NCI-H146 treated with DMSO at 0.1 percent for 48 hours (cell line): ENCODE measurements around the gene CAPN1.
"Not testable (repeated sequence)": the region's sequence is repeated elsewhere in the genome, so short reads cannot be mapped to it uniquely, and the experiment has no call there.

Experiments used
- DNase-seq: peaks from one replicate; lab custom pipeline; 2025; ENCODE audit not compliant: unreplicated experiment; lab: John Stamatoyannopoulos, UW

CAPN1 gene

GRCh38 chr11:65159012-65159411 is 22.7 kb upstream of the CAPN1 start:
- no peak for DNase-seq

DNA sequence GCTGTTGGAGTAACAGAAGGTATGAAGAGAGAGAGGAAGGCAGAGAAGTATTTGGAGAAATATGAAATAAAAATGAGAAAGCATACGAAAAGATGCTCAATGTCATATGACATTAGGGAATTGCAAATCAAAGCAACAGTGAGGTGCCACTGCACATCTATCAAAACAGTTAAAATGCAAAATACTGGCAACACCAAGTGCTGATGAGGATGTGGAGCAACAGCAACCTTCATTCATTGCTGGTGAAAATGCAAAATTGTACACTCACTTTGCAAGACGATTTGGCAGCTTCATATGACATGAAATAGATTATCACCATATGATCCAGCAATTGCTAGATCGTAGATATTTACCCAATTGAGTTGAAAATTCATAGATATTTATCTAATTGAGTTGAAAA is 21.1 kb upstream of the CAPN1 start:
- DNase-seq, result no peak

- no peak for DNase-seq
Observed at GRCh38 chr11:65163684-65164083, 18.0 kb upstream of the CAPN1 start.

DNA sequence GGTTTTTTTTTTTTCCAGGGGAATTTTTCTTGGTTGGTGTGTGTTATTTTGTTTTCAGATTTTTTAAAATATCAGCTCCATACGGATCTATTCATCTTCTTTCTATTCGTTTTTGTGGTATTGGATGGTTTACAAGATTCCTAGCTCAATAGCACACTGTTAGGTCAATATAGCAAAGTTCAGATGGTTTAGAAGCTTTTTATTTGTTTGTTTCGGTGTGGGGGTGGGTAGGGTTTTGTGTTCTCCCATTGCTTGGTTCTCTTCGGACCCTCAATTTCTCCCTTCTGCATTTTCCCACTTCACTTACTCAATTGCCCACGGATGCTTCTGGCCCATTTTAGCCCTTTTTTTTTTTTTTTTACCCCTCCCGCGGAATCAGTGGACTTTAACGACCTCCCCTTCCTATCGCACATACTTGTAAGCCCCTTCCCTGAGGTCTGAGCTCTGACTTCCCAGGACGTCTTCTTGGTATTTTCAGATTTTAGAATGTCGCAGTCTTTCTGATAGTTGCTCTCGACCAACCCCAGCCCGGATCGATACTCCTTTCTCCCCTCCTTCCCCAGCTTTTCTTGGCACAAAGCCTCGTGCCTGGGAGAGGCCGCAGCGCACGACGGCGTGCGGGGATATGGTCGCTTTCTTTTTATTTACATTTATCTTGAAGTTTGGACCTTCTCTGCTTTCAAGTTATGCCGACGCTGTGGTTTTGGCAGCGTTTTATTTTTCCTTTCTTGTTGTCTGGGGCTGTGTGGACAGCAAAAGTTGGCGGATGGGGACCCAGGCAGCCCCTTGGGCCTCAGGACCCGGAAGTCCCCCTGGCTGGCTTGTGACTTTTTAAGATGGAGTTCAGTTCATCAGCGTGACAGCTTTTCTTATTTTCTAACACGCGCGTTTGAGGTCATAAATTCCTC is 16.1 kb upstream of the CAPN1 start:
- DNase-seq, result no peak

- no peak for DNase-seq
Observed at GRCh38 chr11:65166893-65167292, 14.8 kb upstream of the CAPN1 start.

GRCh38 chr11:65167656-65168055 is 14.1 kb upstream of the CAPN1 start:
- DNase-seq, result no peak

DNA sequence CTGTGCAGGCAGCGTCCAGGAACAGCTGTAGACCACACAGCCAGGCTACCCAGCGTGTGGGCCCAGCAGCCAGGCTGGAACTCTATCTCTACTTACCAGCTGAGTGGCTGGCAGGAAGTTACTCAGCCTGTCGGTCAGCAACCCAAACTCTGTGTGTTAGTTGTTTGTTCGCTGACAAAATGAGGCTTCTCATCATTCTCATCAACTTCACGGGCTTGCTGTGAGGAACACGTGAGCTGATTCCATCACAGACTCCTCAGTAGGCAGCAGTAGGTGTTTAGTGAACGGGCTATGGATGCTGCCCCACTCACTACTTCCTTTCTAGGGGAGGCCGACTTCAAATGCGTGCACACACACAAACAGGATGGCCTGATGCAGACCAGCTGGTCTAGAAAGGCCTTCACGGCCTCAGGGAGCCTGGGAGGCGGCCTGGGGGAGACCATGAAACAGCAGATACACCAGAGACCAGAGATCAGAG is 12.5 kb upstream of the CAPN1 start:
- DNase-seq, result no peak

DNA sequence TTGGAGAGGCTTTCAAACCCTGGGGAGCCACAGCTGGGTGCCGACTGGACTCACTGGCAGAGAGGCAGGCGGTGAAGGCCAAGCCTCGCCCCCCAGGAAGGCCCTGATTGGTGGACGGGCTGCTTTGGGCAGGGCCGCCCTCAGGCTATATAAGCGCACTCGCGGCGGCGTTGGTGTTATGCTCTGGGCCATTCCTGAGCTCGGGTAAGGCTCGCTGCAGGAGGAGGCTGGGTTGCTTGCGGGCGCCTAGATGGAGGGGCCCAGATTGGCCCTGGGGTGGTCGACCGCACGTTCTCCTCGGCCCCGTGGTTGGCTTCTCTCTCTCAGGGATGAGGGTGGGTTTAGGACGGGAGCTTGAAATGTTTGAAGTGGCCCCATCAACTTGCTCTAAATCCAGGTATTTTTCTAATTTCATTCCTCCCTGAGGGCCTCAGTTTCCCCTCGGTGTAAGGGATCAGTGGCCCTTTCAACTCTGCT is 11.6 kb upstream of the CAPN1 start, which contains the start of gene SPDYC:
TSS of gene SPDYC (plus strand) at position 176 of the 477 bp plus-strand sequence. CDS start 1,125 bp downstream, outside the sequence.
- DNase-seq, result no peak

DNA sequence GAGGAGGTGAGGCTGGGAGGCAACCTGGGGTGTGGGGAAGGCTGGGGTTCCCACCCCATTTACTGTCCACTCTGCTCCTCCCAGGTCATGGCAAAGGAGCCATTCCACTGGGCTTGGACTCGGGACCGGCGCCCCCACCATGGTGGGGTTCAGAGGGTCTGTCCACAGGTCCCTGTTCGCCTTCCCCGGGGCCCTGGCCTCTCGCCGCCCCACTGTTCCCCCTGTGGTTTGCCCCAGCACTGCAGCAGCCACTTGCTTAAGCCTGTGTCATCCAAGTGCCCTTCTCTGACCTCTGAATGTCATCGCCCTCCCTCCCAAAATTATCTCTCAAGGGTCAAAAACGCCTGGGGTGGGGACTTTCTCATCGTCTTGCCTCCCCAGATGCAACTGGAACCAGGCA is 9.1 kb upstream of the CAPN1 start:
- DNase-seq, result no peak

DNA sequence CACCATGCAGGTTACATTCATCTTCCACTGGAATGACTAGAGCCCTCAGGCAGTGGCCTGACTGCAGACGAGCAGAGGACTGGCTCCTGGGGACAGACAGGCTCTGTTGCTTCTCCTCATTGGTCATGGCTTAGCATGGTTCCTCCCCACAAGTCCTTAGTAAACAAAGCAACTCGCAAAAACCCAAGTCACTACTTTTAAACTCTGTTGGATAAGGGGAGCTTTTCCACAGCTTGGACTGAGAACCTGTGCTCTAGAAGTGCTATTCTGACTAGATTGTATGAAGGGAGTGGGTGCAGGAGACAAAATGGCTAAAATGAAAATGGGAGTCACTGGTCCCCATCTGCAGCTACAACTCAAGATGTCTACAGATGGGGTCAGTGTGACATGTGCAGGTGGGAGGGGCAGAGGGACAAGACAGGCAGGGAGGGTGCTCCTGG is 7.1 kb upstream of the CAPN1 start:
- DNase-seq, result not testable (repeated sequence)

DNA sequence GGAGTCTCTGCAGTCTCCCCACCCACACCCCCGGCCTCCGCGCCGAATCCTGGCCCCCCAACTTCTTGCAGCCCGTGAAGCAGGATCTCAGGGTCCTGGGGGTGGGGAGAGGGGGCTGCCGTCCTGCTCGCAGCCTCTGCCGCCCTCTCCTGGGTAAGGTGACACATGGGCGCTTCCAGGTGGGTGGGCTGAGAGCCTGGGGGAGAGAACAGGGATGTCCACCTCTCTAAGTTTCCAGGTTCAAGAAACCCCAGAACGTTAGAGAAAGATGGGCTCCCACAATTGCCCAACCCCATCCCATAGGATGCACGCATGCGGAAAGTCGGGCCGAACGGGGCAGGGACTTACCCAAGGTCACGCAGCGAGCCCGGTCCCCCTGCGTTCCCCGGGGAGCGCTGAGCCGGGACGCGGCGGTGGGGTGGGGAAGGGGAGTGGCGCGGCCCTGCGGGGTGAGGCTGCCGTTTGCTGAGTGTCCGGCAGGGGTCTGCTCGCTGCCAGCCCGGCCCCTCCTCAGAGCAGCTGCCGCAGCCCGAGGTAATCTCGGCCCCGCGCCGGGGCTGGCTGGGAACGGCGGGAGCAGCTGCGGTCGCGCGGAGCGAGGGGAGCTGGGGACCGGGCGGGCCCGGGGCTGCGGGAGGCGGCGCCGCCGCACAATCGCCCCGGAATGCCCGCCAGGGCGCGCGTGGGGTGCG is 705 bp upstream of the CAPN1 start:
- DNase-seq, result peak; percentile 49

DNA sequence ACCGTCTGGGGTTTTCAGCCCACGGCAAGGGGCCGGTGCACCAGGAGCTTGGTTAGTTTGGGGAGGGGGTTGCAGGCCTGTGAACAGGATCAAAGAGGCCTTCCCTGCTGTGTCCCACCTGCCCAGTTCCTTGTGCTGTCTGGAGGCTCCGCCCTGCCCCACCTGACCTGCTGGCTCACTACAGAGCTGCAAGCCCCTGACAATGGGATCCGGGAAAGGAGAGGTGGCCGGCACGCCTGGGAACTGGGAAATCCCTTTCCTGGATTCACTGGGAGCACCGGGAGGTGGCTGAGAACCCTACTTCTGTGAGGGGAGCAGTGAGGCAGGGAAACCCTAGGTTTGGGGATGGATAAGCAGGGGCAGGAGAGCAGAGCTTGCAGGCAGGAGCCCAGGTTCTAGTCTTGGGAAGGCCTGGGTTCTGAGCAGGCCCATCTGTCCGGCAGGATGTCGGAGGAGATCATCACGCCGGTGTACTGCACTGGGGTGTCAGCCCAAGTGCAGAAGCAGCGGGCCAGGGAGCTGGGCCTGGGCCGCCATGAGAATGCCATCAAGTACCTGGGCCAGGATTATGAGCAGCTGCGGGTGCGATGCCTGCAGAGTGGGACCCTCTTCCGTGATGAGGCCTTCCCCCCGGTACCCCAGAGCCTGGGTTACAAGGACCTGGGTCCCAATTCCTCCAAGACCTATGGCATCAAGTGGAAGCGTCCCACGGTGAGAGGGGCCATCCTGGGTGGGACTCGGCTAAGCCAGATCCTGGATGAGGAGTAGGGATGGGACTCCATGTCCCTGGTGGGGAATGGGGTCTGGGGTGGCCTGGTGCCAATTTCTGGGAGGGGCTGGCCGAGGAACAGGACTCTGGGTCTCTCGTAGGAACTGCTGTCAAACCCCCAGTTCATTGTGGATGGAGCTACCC is 786 bp downstream of the CAPN1 start:
- DNase-seq, result peak; percentile 51

DNA sequence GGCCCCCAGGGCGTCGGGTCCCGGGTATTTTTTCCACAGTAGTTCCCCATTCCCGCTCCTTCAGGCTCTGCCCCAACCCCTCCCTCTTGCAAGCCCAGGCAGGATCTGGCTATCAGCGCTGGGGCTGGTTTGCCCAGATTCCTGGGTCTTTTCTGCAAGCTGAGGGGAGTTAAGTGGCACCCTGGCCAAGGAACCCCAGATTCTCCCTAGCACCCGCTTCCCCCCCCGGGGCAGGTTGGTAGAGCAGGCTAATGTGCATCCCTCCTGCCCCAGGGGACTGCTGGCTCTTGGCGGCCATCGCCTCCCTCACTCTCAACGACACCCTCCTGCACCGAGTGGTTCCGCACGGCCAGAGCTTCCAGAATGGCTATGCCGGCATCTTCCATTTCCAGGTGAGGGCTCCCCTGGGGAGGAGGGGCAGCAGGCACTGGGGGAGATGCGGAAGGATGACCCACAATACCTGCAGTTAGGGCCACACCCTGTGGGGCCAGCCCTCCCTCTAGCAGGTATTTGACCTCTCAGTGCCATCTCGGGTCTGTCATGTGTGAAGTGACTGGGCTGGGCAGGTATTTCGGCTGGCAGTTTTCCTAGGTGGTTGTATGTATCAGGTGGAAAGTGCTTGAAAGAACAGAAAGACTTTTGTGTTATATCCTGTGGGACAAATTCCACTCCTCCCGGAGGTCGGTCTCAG is 1.6 kb downstream of the CAPN1 start:
- DNase-seq, result no peak

GRCh38 chr11:65184146-65184545 is 2.4 kb downstream of the CAPN1 start:
- DNase-seq, result no peak

- no peak for DNase-seq
Observed at GRCh38 chr11:65185171-65185570, 3.4 kb downstream of the CAPN1 start.

- no peak for DNase-seq
Observed at GRCh38 chr11:65185869-65186341, 4.2 kb downstream of the CAPN1 start.

DNA sequence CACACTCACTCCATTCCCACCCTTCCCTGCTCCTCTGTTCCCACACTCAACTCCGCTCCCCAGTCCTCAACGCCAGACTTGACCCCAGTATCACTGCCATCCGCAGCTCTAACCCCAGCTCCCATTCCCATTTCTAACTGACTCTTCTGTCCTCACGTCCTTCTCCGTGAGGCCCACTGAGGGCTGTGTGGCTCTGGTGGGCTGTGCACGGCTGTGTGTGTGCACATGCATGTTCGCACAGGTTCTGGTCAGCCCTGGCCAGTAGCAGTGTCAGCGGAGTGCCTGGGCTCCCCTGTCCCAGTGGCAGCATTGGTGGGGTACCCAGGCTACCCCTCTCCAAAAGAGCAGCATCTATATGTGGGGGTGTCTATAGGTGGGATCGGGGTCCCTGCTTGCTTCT is 5.0 kb downstream of the CAPN1 start:
- DNase-seq, result no peak

GRCh38 chr11:65187146-65187675 is 5.5 kb downstream of the CAPN1 start:
- DNase-seq, result no peak

GRCh38 chr11:65187971-65188461 is 6.3 kb downstream of the CAPN1 start:
- no peak for DNase-seq

DNA sequence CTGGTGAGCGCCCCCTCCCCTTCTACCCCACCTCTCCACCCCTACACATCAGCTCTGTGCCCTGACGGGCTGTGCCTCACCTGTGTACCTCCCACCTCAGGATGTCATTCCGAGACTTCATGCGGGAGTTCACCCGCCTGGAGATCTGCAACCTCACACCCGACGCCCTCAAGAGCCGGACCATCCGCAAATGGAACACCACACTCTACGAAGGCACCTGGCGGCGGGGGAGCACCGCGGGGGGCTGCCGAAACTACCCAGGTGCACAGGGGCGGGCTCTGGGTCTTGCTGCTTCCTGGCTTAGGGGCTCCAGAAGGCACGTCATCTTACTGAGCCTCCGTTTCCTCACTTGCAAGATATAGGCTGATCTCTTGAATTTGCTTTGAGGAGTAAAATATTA is 6.8 kb downstream of the CAPN1 start:
- no peak for DNase-seq
